Activated CD4-positive, alpha-beta T cell treated with anti-CD3 and anti-CD28 coated beads, Interleukin-2, amount 10 ng/mL, durations not matched to agents 7 days and 5 days (primary cell): ENCODE results near the gene CXCL16. TPM values are rescaled to one million over a fixed set of nuclear protein-coding genes. Genes with fewer than 3 reads are reported as not detected.

Source experiments
- CTCF ChIA-PET: fragments of 350-600 bp; sonication (Branson Sonifier 250); formaldehyde crosslinking; loops from one replicate; lab custom pipeline; 2021; ENCODE audit warnings: antibody characterized with exemption; lab: Charles Lee
- POLR2A ChIA-PET: fragments of 350-600 bp; sonication (Branson Sonifier 250); formaldehyde crosslinking; loops from one replicate; lab custom pipeline; 2021; ENCODE audit warnings: antibody characterized with exemption; lab: Charles Lee
- DNase-seq: peaks from one replicate; pipeline ENCODE4 v3.0.0-alpha.2; 2020
- H3K27ac Mint-ChIP-seq: one replicate; pipeline ENCODE4 v1.8.0; 2021; ENCODE audit warnings: mild to moderate bottlenecking, moderate library complexity, mixed read lengths
- H3K27me3 Mint-ChIP-seq: one replicate; pipeline ENCODE4 v1.8.0; 2021; ENCODE audit warnings: mixed read lengths
- H3K36me3 Mint-ChIP-seq: one replicate; pipeline ENCODE4 v1.8.0; 2021; ENCODE audit warnings: low read depth, mixed read lengths
- H3K4me1 Mint-ChIP-seq: one replicate; pipeline ENCODE4 v1.8.0; 2021; ENCODE audit warnings: mixed read lengths
- H3K4me3 Mint-ChIP-seq: one replicate; pipeline ENCODE4 v1.8.0; 2021; ENCODE audit warnings: mild to moderate bottlenecking, moderate library complexity, mixed read lengths
- H3K9me3 Mint-ChIP-seq: one replicate; pipeline ENCODE4 v1.8.0; 2021; ENCODE audit warnings: mixed read lengths
- total RNA-seq, 2 experiments: library from RNA; stranded (reverse); gene quantifications; one replicate each; pipeline ENCODE4 v1.2.3, GENCODE V29; 2021

The CXCL16 gene, protein sequence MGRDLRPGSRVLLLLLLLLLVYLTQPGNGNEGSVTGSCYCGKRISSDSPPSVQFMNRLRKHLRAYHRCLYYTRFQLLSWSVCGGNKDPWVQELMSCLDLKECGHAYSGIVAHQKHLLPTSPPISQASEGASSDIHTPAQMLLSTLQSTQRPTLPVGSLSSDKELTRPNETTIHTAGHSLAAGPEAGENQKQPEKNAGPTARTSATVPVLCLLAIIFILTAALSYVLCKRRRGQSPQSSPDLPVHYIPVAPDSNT
- 1 to 10 TPM in 1 of 2 experiments, under 1 TPM in 1; 0.94 to 1.6 TPM for total RNA-seq

DNA sequence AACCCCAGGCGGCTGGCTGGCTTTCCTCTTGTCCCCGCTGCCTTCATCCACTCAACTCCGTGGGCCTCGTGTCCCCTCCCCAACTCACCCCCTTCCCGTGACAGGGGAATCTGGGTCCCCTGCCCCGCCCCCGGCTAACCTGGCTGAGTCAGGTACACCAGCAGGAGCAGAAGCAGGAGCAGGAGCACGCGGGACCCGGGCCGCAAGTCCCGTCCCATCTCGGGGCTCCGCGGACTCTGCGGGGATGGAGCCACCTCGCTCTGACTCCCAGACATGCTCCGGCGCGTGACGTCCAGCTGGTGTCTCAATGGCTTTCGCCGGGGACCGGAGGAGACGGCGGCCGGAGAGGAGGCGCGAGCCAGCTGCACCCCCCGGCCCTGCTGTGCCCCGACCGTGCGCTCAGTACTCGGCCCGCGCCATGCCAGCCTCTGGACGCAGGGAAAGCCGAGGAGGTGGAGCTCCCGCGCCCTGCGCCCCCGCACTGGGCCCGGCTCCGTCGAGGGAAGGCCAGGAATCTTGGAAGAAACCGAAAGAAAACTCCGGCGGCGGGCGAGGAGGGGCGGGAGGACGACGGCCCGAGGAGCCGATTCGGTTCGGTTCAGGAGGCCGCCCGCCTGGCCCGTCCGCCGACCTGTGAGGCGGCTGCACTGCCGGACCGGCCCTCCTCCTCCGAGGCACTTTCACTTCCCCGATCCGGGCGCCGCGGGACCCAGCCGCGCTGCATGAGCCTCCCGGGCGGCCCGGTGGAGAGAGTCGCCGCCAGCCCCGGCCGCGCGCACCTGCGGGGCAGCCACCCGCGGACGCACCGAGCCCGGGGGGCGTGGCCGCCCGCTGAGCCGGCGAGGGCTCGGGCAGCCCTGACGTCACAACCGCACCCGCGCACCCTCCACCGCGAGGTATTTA, at the start of gene CXCL16, which contains the start of gene ZMYND15:
TSS of gene CXCL16 (minus strand) at position 807 of the 903 bp plus-strand sequence. CDS start at position 218, 589 bp downstream.
TSS of gene ZMYND15 (plus strand) at position 712 of the 903 bp plus-strand sequence. CDS start 716 bp downstream, outside the sequence.
- peak within 1 kb of the TSS; percentile 72 for H3K4me3 Mint-ChIP-seq
- POLR2A ChIA-PET = no interaction called here
- DNase-seq = peak; percentile 51
- H3K27me3 Mint-ChIP-seq = peaks cover 40% of the 10 kb centered on the region
- CTCF ChIA-PET = interaction anchor here (2.3 kb wide), 1 partner anchor 51 kb away, joined by 7 read pairs; no protein-coding TSS in a partner anchor
- peaks cover 6% of the 10 kb centered on the region for H3K36me3 Mint-ChIP-seq
- peak within 1 kb of the TSS; percentile 87 for H3K27ac Mint-ChIP-seq
- no peaks in the 10 kb centered on the region for H3K9me3 Mint-ChIP-seq
- peaks cover 24% of the 10 kb centered on the region for H3K4me1 Mint-ChIP-seq

DNA sequence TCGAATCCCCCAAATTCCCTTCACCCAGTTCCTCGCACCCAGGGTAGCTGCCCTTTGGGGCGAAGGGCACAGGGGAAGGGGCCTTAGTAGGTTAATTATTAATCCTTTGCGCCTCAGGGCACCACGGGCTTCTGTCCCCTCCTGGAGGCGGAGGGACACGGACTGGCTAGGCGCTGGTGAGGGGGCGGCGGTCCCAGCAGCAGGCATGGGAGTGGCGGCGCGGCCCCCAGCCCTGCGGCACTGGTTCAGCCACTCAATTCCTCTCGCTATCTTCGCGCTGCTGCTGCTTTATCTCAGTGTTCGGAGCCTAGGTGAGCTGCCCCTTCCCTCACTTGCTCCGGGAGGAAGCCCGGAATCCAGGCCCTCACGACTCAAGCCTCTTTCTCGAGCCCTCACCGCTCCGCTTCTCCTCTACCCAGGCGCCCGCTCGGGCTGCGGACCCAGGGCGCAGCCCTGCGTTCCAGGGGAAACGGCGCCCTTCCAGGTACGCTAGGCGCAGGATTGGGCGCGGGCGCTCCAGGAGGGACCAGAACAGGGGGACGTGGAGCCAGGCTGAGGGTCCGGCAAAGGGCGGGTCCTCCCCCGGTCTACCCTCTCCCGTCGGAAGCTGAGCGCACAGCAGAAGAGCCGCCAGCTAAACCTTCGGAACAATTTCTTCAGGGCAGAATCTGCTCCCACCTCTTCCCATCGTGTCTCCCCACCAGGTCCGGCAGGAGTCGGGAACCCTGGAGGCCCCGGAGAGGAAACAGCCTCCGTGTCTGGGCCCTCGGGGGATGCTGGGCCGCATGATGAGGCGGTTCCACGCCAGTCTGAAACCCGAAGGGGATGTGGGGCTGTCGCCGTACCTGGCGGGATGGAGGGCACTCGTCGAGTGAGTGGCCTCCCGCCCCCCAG, 49.3 kb upstream of the CXCL16 start, which contains the start of gene GLTPD2:
TSS of gene GLTPD2 (plus strand) at position 158 of the 894 bp plus-strand sequence. CDS start at position 206, 48 bp downstream.
- Mint-ChIP-seq H3K4me1 (peaks cover 33% of the 10 kb centered on the region), H3K4me3 (peak within 1 kb of the TSS; percentile 62), H3K27ac (peak within 1 kb of the TSS; percentile 52), H3K9me3 (no peaks in the 10 kb centered on the region), H3K27me3 (peaks cover 47% of the 10 kb centered on the region), H3K36me3 (no peaks in the 10 kb centered on the region)
- no peak for DNase-seq
- ChIA-PET POLR2A (interaction anchor here (0.5 kb wide), 1 partner anchor 259 kb away, joined by 6 read pairs; no protein-coding TSS in a partner anchor), CTCF (interaction anchor here (0.6 to 2.4 kb wide), 36 partner anchors 9 to 1065 kb away, joined by 3 to 20 read pairs (median 4); partner anchors contain the start of genes ARRB2, C17orf107, CHRNE and CXCL16)

DNA sequence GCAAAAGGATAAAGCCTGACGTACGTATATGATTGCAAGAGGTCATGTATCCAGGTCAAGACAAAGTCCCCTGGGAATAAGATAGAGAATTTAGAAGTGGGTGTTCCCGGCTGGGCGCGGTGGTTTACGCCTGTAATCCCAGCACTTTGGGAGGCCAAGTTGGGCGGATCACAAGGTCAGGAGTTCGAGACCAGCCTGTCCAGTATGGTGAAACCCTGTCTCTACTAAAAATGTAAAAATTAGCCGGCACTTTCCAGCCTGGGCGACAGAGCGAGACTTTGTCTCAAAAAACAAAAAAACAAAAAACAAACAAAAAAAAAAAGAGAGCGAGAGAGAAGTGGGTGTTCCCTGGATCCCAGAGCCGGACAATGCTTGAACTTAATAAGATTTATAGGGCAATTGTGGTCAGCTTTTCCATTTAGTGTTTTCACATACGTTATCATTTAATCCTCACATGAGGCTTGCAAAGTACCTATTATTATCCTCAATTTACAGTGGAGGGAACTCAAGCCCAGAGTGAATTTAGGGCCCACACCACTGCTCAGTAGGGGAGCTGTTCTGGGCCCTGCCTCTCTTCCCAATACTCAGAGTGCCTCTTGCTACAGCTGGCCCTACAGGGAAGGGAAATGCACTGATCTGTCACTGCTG, 48.6 kb upstream of the CXCL16 start:
- Mint-ChIP-seq H3K27me3 (peaks cover 52% of the 10 kb centered on the region), H3K27ac (no peak overlapping the region), H3K36me3 (no peaks in the 10 kb centered on the region), H3K9me3 (no peaks in the 10 kb centered on the region), H3K4me3 (peak overlapping the region; percentile 22), H3K4me1 (peaks cover 35% of the 10 kb centered on the region)
- no peak for DNase-seq
- CTCF ChIA-PET = interaction anchor here (1.2 to 2.1 kb wide), 2 partner anchors 13 to 17 kb away, joined by 4 to 7 read pairs; partner anchors contain the start of gene TM4SF5
- POLR2A ChIA-PET = no interaction called here

DNA sequence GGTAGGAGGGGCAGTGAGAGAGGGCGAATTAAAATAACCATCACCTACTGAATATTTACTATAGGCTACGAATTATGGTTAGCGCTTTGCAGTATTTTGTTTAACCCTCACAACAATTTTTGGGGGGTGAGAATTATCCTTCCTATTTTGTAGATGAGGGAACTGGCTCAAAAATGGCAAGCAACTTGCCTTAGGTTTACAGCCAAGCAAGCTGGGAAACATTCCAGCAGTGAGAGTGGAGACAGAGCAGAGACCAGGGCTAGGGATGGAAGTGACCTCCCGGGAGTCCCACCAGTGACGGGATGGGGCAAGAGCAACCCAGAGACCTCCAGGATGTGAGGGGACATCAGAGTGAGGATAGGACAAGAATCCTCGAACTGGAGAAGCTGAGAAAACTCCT, 46.8 kb upstream of the CXCL16 start:
- H3K9me3 Mint-ChIP-seq = no peaks in the 10 kb centered on the region
- ChIA-PET POLR2A (no interaction called here), CTCF (interaction anchor here (0.8 to 1.4 kb wide), 2 partner anchors 9 to 55 kb away, joined by 3 read pairs; partner anchors contain the start of genes MED11 and PSMB6)
- DNase-seq = no peak
- peaks cover 61% of the 10 kb centered on the region for H3K27me3 Mint-ChIP-seq
- H3K4me1 Mint-ChIP-seq = peaks cover 40% of the 10 kb centered on the region
- H3K4me3 Mint-ChIP-seq = no peak overlapping the region
- no peak overlapping the region for H3K27ac Mint-ChIP-seq
- H3K36me3 Mint-ChIP-seq = no peaks in the 10 kb centered on the region

DNA sequence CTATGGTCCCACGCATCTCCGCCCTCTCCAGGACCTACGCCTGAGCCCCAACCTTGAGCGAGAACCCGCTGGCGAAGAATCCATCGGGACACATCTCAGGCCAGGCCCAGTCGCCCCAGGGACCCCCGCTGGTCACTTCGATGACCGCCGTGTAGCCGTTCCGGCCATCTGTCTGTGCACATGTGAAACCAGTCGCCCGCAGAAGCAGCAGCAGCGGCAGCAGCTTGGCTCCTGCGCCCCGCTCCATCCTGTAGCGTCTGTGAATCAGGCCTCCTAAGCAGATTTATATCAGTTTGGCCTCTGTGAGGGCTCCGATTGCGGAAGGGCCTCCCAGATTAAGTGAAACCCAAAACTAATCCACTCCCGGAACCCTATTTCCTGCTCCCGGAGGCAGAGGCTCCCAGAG, 46.4 kb upstream of the CXCL16 start, which contains the start of gene VMO1:
TSS of gene VMO1 (minus strand) at position 259 of the 406 bp plus-strand sequence. CDS start at position 247, 12 bp downstream.
- Mint-ChIP-seq H3K27ac (no peak within 1 kb of the TSS), H3K4me3 (no peak within 1 kb of the TSS), H3K36me3 (no peaks in the 10 kb centered on the region), H3K4me1 (peaks cover 38% of the 10 kb centered on the region), H3K27me3 (peaks cover 61% of the 10 kb centered on the region), H3K9me3 (no peaks in the 10 kb centered on the region)
- POLR2A ChIA-PET = no interaction called here
- CTCF ChIA-PET = interaction anchor here (1.4 kb wide), 1 partner anchor 54 kb away, joined by 3 read pairs; the partner anchor contains the start of gene MED11
- DNase-seq = no peak

DNA sequence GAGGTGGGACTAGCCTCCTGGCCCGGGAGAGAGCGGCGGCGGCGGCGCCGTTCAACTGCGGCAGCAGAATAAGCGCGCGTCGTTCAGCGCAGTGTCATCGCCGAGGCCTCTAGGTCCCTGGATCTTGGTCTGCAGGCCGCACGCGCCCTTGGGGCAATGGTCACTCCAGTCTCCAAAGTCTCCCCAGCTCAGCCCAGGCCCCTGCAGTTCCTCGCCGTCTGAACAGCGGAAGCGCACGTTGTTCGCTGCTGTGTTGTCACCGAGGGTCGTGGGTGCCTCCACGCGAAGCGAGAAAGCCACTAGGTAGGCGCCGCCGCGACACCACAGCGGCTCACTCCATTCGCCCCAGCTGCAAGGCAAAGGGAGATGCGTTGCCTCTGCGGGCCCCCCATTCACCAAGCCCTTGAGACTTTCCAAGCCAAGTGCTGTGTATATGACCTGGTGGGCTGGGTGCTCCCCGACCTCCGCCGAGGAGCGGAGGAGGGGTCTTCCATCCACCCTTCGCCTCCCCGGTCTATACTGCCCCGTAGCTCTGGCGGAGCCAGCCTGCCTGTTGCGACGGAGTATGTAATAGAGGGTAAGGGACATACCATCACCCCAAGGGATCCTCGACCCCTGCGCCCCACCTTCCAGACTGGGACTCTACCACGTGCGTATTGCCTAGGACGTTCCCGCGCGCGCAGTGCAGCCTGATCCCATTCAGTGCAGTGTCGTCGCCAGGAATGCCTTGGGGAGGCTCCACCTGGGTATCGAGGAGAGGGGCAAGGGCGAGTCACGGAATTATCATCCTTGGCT, 45.8 kb upstream of the CXCL16 start:
- Mint-ChIP-seq H3K4me3 (no peak overlapping the region), H3K4me1 (peaks cover 34% of the 10 kb centered on the region), H3K27me3 (peaks cover 64% of the 10 kb centered on the region), H3K9me3 (no peaks in the 10 kb centered on the region), H3K27ac (no peak overlapping the region), H3K36me3 (no peaks in the 10 kb centered on the region)
- CTCF ChIA-PET = interaction anchor here (0.6 to 2.0 kb wide), 3 partner anchors 13 to 139 kb away, joined by 3 to 7 read pairs (median 3); no protein-coding TSS in a partner anchor
- DNase-seq = no peak
- POLR2A ChIA-PET = no interaction called here

DNA sequence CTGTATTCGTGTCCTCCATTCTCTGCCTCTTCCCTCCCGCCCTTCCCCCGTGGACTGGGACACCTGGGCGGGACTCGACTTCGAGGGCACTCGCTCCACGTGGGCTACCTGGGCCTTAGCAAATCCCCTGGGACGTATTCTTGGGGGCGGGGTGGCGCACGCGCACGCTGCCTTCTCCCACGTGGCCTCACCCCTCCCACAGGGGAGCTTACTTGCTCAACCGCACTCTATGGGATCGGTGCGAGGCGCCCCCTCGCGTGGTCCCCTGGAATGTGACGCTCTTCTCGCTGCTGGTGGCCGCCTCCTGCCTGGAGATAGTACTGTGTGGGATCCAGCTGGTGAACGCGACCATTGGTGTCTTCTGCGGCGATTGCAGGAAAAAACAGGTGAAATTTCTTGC, 42.9 kb upstream of the CXCL16 start:
- ChIA-PET CTCF (interaction anchor here (0.6 to 2.0 kb wide), 3 partner anchors 9 to 217 kb away, joined by 3 to 11 read pairs (median 3); no protein-coding TSS in a partner anchor), POLR2A (no interaction called here)
- H3K36me3 Mint-ChIP-seq = no peaks in the 10 kb centered on the region
- H3K27ac Mint-ChIP-seq = no peak overlapping the region
- peaks cover 25% of the 10 kb centered on the region for H3K4me1 Mint-ChIP-seq
- DNase-seq = peak; percentile 24
- H3K4me3 Mint-ChIP-seq = no peak overlapping the region
- H3K9me3 Mint-ChIP-seq = no peaks in the 10 kb centered on the region
- peaks cover 64% of the 10 kb centered on the region for H3K27me3 Mint-ChIP-seq

DNA sequence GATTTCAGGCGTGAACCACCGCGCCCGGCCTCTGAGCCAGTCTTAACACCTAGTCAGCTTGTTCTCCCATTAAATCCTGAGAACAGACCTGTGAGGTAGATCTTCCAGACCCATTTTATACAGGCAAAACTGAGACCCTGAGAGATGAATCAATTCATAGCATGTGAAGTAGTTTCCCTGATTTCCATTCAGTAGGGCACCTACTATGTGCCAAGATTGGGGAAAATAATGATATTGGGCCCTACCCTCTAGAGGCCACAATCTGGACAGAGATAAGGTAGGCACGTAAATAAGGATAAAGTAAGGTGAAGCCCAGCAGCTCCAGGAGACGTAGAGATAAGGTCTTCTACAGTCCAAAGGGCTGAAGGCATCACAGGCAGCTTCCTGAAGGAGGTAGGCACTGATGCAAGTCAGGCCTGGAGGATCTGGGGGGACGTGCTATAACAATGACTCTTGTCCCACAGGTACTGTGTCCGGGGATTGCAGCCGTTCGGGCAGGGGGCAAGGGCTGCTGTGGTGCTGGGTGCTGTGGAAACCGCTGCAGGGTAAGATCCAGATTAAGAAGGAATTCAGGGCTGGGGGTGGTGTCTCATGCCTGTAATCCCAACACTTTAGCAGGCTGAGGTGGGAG, 40.7 kb upstream of the CXCL16 start:
- H3K27me3 Mint-ChIP-seq = peaks cover 46% of the 10 kb centered on the region
- DNase-seq = no peak
- H3K4me1 Mint-ChIP-seq = peaks cover 11% of the 10 kb centered on the region
- no peak overlapping the region for H3K4me3 Mint-ChIP-seq
- ChIA-PET POLR2A (no interaction called here), CTCF (interaction anchor here (1.7 to 1.9 kb wide), 2 partner anchors 10 to 101 kb away, joined by 4 to 16 read pairs; no protein-coding TSS in a partner anchor)
- no peaks in the 10 kb centered on the region for H3K36me3 Mint-ChIP-seq
- no peak overlapping the region for H3K27ac Mint-ChIP-seq
- H3K9me3 Mint-ChIP-seq = no peaks in the 10 kb centered on the region

DNA sequence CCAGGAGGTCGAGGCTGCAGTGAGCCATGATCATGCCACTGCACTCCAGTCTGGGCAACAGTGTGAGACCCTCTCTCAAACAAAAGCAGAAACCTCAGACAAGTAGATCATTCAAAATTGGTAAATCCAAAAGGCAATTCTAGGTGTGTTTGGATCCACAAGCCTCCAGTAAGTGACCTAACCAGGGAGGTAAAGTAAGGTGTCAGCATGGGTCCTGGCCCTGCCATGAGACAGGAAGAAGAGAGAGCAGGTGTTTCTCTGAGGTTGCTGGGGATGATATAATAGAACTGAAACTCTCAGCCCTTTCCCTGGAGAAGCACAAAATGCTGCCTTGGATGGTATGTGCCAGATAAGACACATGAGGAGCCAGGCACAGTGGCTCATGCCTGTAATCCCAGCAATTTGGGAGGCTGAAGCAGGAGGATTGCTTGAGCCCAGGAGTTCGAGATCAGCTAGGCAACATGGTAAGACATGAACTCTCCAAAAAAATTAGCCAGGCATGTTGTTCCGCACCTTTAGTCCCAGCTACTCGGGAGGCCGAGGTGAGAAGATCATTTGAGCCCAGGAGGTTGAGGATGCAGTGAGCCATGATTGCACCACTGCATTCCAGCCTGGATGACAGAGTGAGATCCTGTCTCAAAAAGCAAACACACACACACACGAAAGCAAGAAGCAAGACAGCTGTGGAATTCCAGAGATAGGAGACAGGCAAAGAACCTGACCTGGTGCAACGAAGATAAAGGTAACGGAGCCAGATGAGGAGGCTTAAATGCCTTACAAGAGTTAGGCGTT, 38.4 kb upstream of the CXCL16 start:
- POLR2A ChIA-PET = no interaction called here
- H3K27ac Mint-ChIP-seq = no peak overlapping the region
- CTCF ChIA-PET = no interaction called here

DNA sequence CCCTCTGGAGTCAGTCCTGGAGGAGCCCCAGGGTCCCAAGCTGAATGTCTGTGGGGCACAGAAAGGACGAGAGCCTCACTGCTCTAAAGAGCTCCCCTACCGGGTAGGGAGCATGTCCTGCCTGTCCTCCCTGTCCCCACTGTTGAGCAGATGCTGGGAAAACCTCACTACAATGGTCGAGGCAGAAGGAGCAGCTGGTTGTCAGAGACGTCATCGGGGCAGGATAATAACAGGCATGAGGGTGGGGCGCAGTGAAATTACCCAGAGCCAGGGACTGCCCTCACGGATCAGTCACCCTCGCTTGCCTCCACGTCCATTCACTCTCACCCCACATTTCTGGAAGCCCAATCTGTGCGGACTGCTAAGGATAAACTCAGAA, 32.5 kb upstream of the CXCL16 start:
- DNase-seq = no peak
- Mint-ChIP-seq H3K9me3 (no peaks in the 10 kb centered on the region), H3K27ac (peak overlapping the region; percentile 78), H3K4me3 (no peak overlapping the region), H3K4me1 (peaks cover 18% of the 10 kb centered on the region), H3K36me3 (no peaks in the 10 kb centered on the region), H3K27me3 (peaks cover 6% of the 10 kb centered on the region)
- CTCF ChIA-PET = interaction anchor here (0.9 to 1.3 kb wide), 3 partner anchors 10 to 17 kb away, joined by 3 to 7 read pairs (median 3); partner anchors contain the start of gene GLTPD2
- POLR2A ChIA-PET = no interaction called here

More for the DNA sequence above, 38.4 kb upstream of the CXCL16 start:
- H3K4me1 Mint-ChIP-seq = peaks cover 5% of the 10 kb centered on the region
- peaks cover 28% of the 10 kb centered on the region for H3K27me3 Mint-ChIP-seq
- no peaks in the 10 kb centered on the region for H3K9me3 Mint-ChIP-seq
- no peak overlapping the region for H3K4me3 Mint-ChIP-seq
- H3K36me3 Mint-ChIP-seq = no peaks in the 10 kb centered on the region
- DNase-seq = no peak
